GM06990 (cell line): Measurements from ENCODE around the gene OR52E5.

Source experiments
- DNase-seq: peaks from one replicate; pipeline ENCODE4 v3.0.0-alpha.2; 2011; ENCODE audit not compliant: insufficient read length; ENCODE audit errors: extremely low read depth
- H3K27me3 ChIP-seq: replicated peaks from 2 replicates; pipeline ENCODE4 v1.6.0; 2011; ENCODE audit warnings: low read length; ENCODE audit not compliant: control insufficient read depth, insufficient read depth
- H3K36me3 ChIP-seq: 2 replicates; pipeline ENCODE4 v1.5.1; 2011; ENCODE audit warnings: low read length; ENCODE audit not compliant: control insufficient read depth, insufficient read depth
- H3K4me3 ChIP-seq: replicated peaks from 2 replicates; pipeline ENCODE4 v1.5.1; 2011; ENCODE audit warnings: low read depth, mild to moderate bottlenecking, control low read depth, low read length
- CTCF ChIP-seq: IDR thresholded peaks from 2 replicates; pipeline ENCODE4 v1.5.1; 2011; ENCODE audit warnings: low read length, control low read depth, mild to moderate bottlenecking, inconsistent platforms; ENCODE audit not compliant: insufficient read depth, poor library complexity, severe bottlenecking

OR52E5 gene

GRCh38 chr11:5928811-5929210 is 35.8 kb downstream of the OR52E5 start:
- Histone ChIP-seq H3K36me3 (no peaks in the 10 kb centered on the region), H3K4me3 (no peak overlapping the region), H3K27me3 (no peaks in the 10 kb centered on the region)
- TF ChIP-seq CTCF, result no peak
- no peak for DNase-seq

GRCh38 chr11:5929571-5930368 is 36.8 kb downstream of the OR52E5 start:
- no peak for TF ChIP-seq CTCF
- H3K36me3 ChIP-seq, result no peaks in the 10 kb centered on the region
- DNase-seq, result no peak
- H3K27me3 ChIP-seq, result no peaks in the 10 kb centered on the region
- H3K4me3 ChIP-seq, result no peak overlapping the region

GRCh38 chr11:5930614-5931013 is 37.6 kb downstream of the OR52E5 start:
- no peak overlapping the region for H3K4me3 ChIP-seq
- H3K27me3 ChIP-seq, result no peaks in the 10 kb centered on the region
- no peak for DNase-seq
- no peaks in the 10 kb centered on the region for H3K36me3 ChIP-seq
- no peak for TF ChIP-seq CTCF

GRCh38 chr11:5931061-5931460 is 38.1 kb downstream of the OR52E5 start:
- no peaks in the 10 kb centered on the region for H3K36me3 ChIP-seq
- TF ChIP-seq CTCF, result no peak
- H3K27me3 ChIP-seq, result no peaks in the 10 kb centered on the region
- H3K4me3 ChIP-seq, result no peak overlapping the region
- DNase-seq, result no peak

GRCh38 chr11:5932671-5933070 is 39.7 kb downstream of the OR52E5 start:
- no peak overlapping the region for H3K4me3 ChIP-seq
- H3K27me3 ChIP-seq, result no peaks in the 10 kb centered on the region
- no peak for DNase-seq
- no peaks in the 10 kb centered on the region for H3K36me3 ChIP-seq
- no peak for TF ChIP-seq CTCF

- H3K36me3 ChIP-seq, result no peaks in the 10 kb centered on the region
- H3K4me3 ChIP-seq, result no peak overlapping the region
- no peaks in the 10 kb centered on the region for H3K27me3 ChIP-seq
- no peak for TF ChIP-seq CTCF
- no peak for DNase-seq
These were observed 40.1 kb downstream of the OR52E5 start for GRCh38 chr11:5933116-5933515.
